PFSK-1 (cell line): Measurements from ENCODE around the gene SLC38A2.

Experiments
- FOXP2 ChIP-seq: optimal IDR thresholded peaks from 2 replicates; pipeline ENCODE3; 2011; ENCODE audit warnings: borderline replicate concordance, control low read depth, inconsistent platforms; ENCODE audit not compliant: insufficient read depth; ENCODE audit errors: extremely low read length, extremely low read depth
- POLR2AphosphoS5 ChIP-seq: IDR thresholded peaks from 2 replicates; pipeline ENCODE4 v1.6.1; 2012; ENCODE audit warnings: low read depth, mild to moderate bottlenecking, control low read depth, low read length, moderate library complexity
- REST ChIP-seq, 2 experiments: IDR thresholded peaks; 2 replicates each; pipeline versions ENCODE4 v1.6.1 to v1.8.0; 2011 to 2012; ENCODE audit warnings: low read depth in 2 of 2, low read length in 2 of 2, control low read depth in 1 of 2, inconsistent platforms in 1 of 2, mild to moderate bottlenecking in 1 of 2, moderate library complexity in 1 of 2; ENCODE audit not compliant: insufficient read depth in 1 of 2
- SIN3A ChIP-seq: IDR thresholded peaks from 2 replicates; pipeline ENCODE4 v1.6.1; 2012; ENCODE audit warnings: mild to moderate bottlenecking, low read length, moderate library complexity, borderline replicate concordance; ENCODE audit not compliant: insufficient read depth
- TAF1 ChIP-seq: IDR thresholded peaks from 2 replicates; pipeline ENCODE4 v1.6.1; 2012; ENCODE audit warnings: low read length, control low read depth, borderline replicate concordance; ENCODE audit not compliant: insufficient read depth

- TF ChIP-seq TAF1 (peak; percentile 95), POLR2AphosphoS5 (peak; percentile 99), REST (IDR thresholded peaks at IDR 0.05; ENCODE audit: insufficient read depth in 1 of 2, low read depth in 2 of 2, low read length in 2 of 2) (peak; percentile 52 to 64), SIN3A (peak; percentile 91; the same call in 1 of the 2 replicates), FOXP2 (peak; percentile 92)
Observed at GRCh38 chr12:46372544-46373300, at the start of gene SLC38A2.
